H9 (cell line): ENCODE measurements around the gene ATP6V1G2. TPM values are rescaled to one million over a fixed set of nuclear protein-coding genes. Genes with fewer than 3 reads are reported as not detected.
"Not testable (repeated sequence)": the region's sequence is repeated elsewhere in the genome, so short reads cannot be mapped to it uniquely, and the experiment has no call there.

Experiments used
- DNase-seq: peaks from one replicate; pipeline ENCODE4 v3.0.0-alpha.2; 2017
- H2AFZ ChIP-seq: one replicate; pipeline ENCODE4 v1.6.1; 2013; ENCODE audit warnings: mild to moderate bottlenecking, low read length, control low read depth, moderate library complexity
- H2AK5ac ChIP-seq: 2 replicates; pipeline ENCODE4 v1.6.1; 2013; ENCODE audit warnings: low read length, control low read depth, mixed read lengths; ENCODE audit not compliant: insufficient read length
- H2BK120ac ChIP-seq: one replicate; pipeline ENCODE4 v1.6.1; 2013; ENCODE audit warnings: low read depth, mild to moderate bottlenecking, low read length, control low read depth, inconsistent platforms; ENCODE audit not compliant: poor library complexity, severe bottlenecking
- H2BK12ac ChIP-seq: 2 replicates; pipeline ENCODE4 v1.6.1; 2013; ENCODE audit warnings: low read length, control low read depth, mixed read lengths, low read depth; ENCODE audit not compliant: insufficient read length
- H2BK15ac ChIP-seq: 2 replicates; pipeline ENCODE4 v1.6.1; 2013; ENCODE audit warnings: low read depth, low read length, control low read depth
- H2BK20ac ChIP-seq: one replicate; pipeline ENCODE4 v1.6.1; 2013; ENCODE audit warnings: low read depth, mild to moderate bottlenecking, low read length, control low read depth, inconsistent platforms; ENCODE audit not compliant: poor library complexity, severe bottlenecking
- H2BK5ac ChIP-seq: 2 replicates; pipeline ENCODE4 v1.6.1; 2013; ENCODE audit warnings: low read length, control low read depth, mixed read lengths; ENCODE audit not compliant: insufficient read length
- H3K14ac ChIP-seq: 2 replicates; pipeline ENCODE4 v1.6.1; 2013; ENCODE audit warnings: low read length, control low read depth; ENCODE audit not compliant: insufficient read depth
- H3K18ac ChIP-seq: 2 replicates; pipeline ENCODE4 v1.6.1; 2013; ENCODE audit warnings: low read depth, mild to moderate bottlenecking, mixed read lengths, low read length, control low read depth; ENCODE audit not compliant: insufficient read length
- H3K23ac ChIP-seq: 2 replicates; pipeline ENCODE4 v1.6.1; 2013; ENCODE audit warnings: low read length, control low read depth, mixed read lengths, low read depth; ENCODE audit not compliant: insufficient read length
- H3K23me2 ChIP-seq: 2 replicates; pipeline ENCODE4 v1.6.1; 2013; ENCODE audit warnings: low read depth, mild to moderate bottlenecking, mixed read lengths, low read length, control low read depth; ENCODE audit not compliant: insufficient read length, poor library complexity, severe bottlenecking
- H3K27ac ChIP-seq: 2 replicates; pipeline ENCODE4 v1.5.1; 2013; ENCODE audit warnings: low read length, control low read depth, mixed read lengths, low read depth; ENCODE audit not compliant: insufficient read length
- H3K27me3 ChIP-seq: 2 replicates; pipeline ENCODE4 v1.6.1; 2013; ENCODE audit warnings: low read length, control low read depth, inconsistent platforms; ENCODE audit not compliant: insufficient read depth
- H3K4ac ChIP-seq: 2 replicates; pipeline ENCODE4 v1.6.1; 2013; ENCODE audit warnings: low read depth, mild to moderate bottlenecking, control low read depth, inconsistent platforms, low read length, moderate library complexity
- H3K4me1 ChIP-seq: 2 replicates; pipeline ENCODE4 v1.6.1; 2013; ENCODE audit warnings: low read length, control low read depth, inconsistent platforms; ENCODE audit not compliant: insufficient read depth
- H3K4me2 ChIP-seq: 2 replicates; pipeline ENCODE4 v1.6.1; 2013; ENCODE audit warnings: low read length, control low read depth, mixed read lengths; ENCODE audit not compliant: insufficient read length, insufficient read depth
- H3K56ac ChIP-seq: 2 replicates; pipeline ENCODE4 v1.6.1; 2013; ENCODE audit warnings: low read depth, mild to moderate bottlenecking, mixed read lengths, low read length, control low read depth; ENCODE audit not compliant: insufficient read length
- H3K79me1 ChIP-seq: 2 replicates; pipeline ENCODE4 v1.6.1; 2013; ENCODE audit warnings: low read depth, mild to moderate bottlenecking, moderate library complexity, low read length, control low read depth, inconsistent platforms; ENCODE audit not compliant: insufficient read depth, poor library complexity, severe bottlenecking
- H3K79me2 ChIP-seq: 2 replicates; pipeline ENCODE4 v1.6.1; 2013; ENCODE audit warnings: low read length, control low read depth, inconsistent platforms; ENCODE audit not compliant: insufficient read depth
- H3K9ac ChIP-seq: 2 replicates; pipeline ENCODE4 v1.6.1; 2013; ENCODE audit warnings: low read length, control low read depth, mixed read lengths; ENCODE audit not compliant: insufficient read length; ENCODE audit errors: extremely low read depth
- H3K9me3 ChIP-seq: one replicate; pipeline ENCODE4 v1.6.1; 2013; ENCODE audit warnings: low read depth, low read length, inconsistent platforms; ENCODE audit not compliant: control insufficient read depth
- H3T11ph ChIP-seq: one replicate; pipeline ENCODE4 v1.6.1; 2013; ENCODE audit warnings: mild to moderate bottlenecking, low read length, control low read depth, inconsistent platforms
- H4K20me1 ChIP-seq: one replicate; pipeline ENCODE4 v1.6.1; 2013; ENCODE audit not compliant: control insufficient read depth, insufficient read length, insufficient read depth
- H4K5ac ChIP-seq: 2 replicates; pipeline ENCODE4 v1.6.1; 2013; ENCODE audit warnings: low read depth, mild to moderate bottlenecking, mixed read lengths, low read length, control low read depth; ENCODE audit not compliant: insufficient read length
- H4K8ac ChIP-seq: replicated peaks from 2 replicates; pipeline ENCODE4 v1.6.1; 2013; ENCODE audit warnings: low read length, control low read depth, mixed read lengths, low read depth; ENCODE audit not compliant: insufficient read length
- H4K91ac ChIP-seq: 2 replicates; pipeline ENCODE4 v1.6.1; 2013; ENCODE audit warnings: low read depth, mild to moderate bottlenecking, moderate library complexity, mixed read lengths, low read length, control low read depth; ENCODE audit not compliant: insufficient read length
- H3K27ac Mint-ChIP-seq, 3 experiments: 2 replicates in 2 of 3; 3 replicates in 1 of 3; pipeline ENCODE4 v1.8.0; 2020 to 2021; ENCODE audit warnings: mixed read lengths in 3 of 3, mild to moderate bottlenecking in 1 of 3, moderate library complexity in 1 of 3
- H3K27me3 Mint-ChIP-seq: 2 replicates; pipeline ENCODE4 v1.8.0; 2021; ENCODE audit warnings: low read depth, mild to moderate bottlenecking, moderate library complexity, mixed read lengths
- H3K36me3 Mint-ChIP-seq, 3 experiments: 2 replicates in 2 of 3; 3 replicates in 1 of 3; pipeline ENCODE4 v1.8.0; 2020 to 2021; ENCODE audit warnings: low read depth in 3 of 3, mixed read lengths in 3 of 3; ENCODE audit not compliant: insufficient read depth in 1 of 3
- H3K4me1 Mint-ChIP-seq, 2 experiments: 2 replicates each; pipeline ENCODE4 v1.8.0; 2020; ENCODE audit warnings: mixed read lengths in 2 of 2
- H3K4me3 Mint-ChIP-seq, 2 experiments: 2 replicates in 1 of 2; 3 replicates in 1 of 2; pipeline ENCODE4 v1.8.0; 2020 to 2021; ENCODE audit warnings: mild to moderate bottlenecking in 2 of 2, mixed read lengths in 2 of 2, moderate library complexity in 1 of 2
- H3K9me3 Mint-ChIP-seq, 2 experiments: 2 replicates in 1 of 2; 3 replicates in 1 of 2; pipeline ENCODE4 v1.8.0; 2020; ENCODE audit warnings: mild to moderate bottlenecking in 2 of 2, mixed read lengths in 2 of 2, moderate library complexity in 1 of 2
- WGBS: extraction: QIAGEN DNeasy Blood & Tissue Kit; methylation state at CpG from one replicate; pipeline ENCODE4 v1.1.7; 2013; ENCODE audit warnings: missing lambda C conversion rate, low lambda C conversion rate, mixed read lengths; ENCODE audit not compliant: insufficient read length; ENCODE audit errors: extremely low coverage; 5-methylcytosine and 5-hydroxymethylcytosine counted together
- total RNA-seq: library from RNA; stranded (reverse); gene quantifications from 2 replicates; pipeline ENCODE4 v1.2.1, GENCODE V29; 2021
- TF ChIP-seq, protein P1 (sequence below): fragments of 200-600 bp; sonication (generic); conservative IDR thresholded peaks from 3 replicates; pipeline ENCODE4 v1.8.0; 2021; ENCODE audit warnings: antibody characterized with exemption, mild to moderate bottlenecking

Gene ATP6V1G2
- total RNA-seq, 1 experiment from 2014 or later: 3.8 TPM

DNA sequence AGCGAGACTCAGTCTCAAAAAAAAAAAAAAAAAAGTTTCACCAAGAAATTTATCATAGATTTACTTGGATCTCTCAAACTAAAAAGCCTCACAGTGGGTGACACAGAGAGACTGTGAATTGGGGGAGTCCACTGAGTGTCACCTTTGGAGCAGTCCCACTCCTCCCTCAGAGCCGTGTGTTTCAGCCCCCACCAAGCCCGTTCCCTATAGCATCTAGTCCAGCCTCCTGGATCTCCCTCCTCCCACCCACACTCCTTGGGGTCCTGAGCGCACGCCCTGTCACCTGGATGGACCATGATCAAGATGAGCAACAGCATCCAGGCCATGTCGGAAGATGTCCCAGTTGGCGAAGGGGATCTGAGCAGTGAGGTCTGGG, 46.0 kb upstream of the ATP6V1G2 start:
- H3K9ac ChIP-seq: no peak overlapping the region
- no peak overlapping the region for H3K4me2 ChIP-seq
- no peak overlapping the region for H4K8ac ChIP-seq
- H3K9me3 Mint-ChIP-seq: no peaks in the 10 kb centered on the region; a peak in 1 of 5 replicates
- no peak overlapping the region for H2AFZ ChIP-seq
- H2BK15ac ChIP-seq: no peak overlapping the region
- no peak overlapping the region for H3K18ac ChIP-seq
- no peak overlapping the region for H2BK20ac ChIP-seq
- no peak overlapping the region for H2BK12ac ChIP-seq
- no peak overlapping the region for H4K91ac ChIP-seq
- no peak overlapping the region; a peak in 1 of 5 replicates for H3K4me3 Mint-ChIP-seq
- no peak overlapping the region for H4K5ac ChIP-seq
- H2AK5ac ChIP-seq: no peak overlapping the region
- TF ChIP-seq, protein P1, sequence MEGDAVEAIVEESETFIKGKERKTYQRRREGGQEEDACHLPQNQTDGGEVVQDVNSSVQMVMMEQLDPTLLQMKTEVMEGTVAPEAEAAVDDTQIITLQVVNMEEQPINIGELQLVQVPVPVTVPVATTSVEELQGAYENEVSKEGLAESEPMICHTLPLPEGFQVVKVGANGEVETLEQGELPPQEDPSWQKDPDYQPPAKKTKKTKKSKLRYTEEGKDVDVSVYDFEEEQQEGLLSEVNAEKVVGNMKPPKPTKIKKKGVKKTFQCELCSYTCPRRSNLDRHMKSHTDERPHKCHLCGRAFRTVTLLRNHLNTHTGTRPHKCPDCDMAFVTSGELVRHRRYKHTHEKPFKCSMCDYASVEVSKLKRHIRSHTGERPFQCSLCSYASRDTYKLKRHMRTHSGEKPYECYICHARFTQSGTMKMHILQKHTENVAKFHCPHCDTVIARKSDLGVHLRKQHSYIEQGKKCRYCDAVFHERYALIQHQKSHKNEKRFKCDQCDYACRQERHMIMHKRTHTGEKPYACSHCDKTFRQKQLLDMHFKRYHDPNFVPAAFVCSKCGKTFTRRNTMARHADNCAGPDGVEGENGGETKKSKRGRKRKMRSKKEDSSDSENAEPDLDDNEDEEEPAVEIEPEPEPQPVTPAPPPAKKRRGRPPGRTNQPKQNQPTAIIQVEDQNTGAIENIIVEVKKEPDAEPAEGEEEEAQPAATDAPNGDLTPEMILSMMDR: no peak
- peaks cover 5 to 17% of the 10 kb centered on the region in 2 experiments for H3K4me1 Mint-ChIP-seq
- no peak overlapping the region for H3K27ac ChIP-seq
- H3K79me2 ChIP-seq: no peaks in the 10 kb centered on the region
- no peaks in the 10 kb centered on the region for H3K79me1 ChIP-seq
- WGBS: no CpG with 5 or more reads among the region's 7 CpGs
- no peak for DNase-seq
- H3K27me3 Mint-ChIP-seq: peaks cover 5% of the 10 kb centered on the region; the same call in 1 of the 2 replicates
- peaks cover 2% of the 10 kb centered on the region for H3K23me2 ChIP-seq
- no peak overlapping the region for H3K23ac ChIP-seq
- H3K36me3 Mint-ChIP-seq: no peaks in the 10 kb centered on the region
- H2BK120ac ChIP-seq: no peak overlapping the region
- H3T11ph ChIP-seq: no peak overlapping the region
- no peaks in the 10 kb centered on the region for H3K27me3 ChIP-seq
- no peak overlapping the region; a peak in 1 of 7 replicates for H3K27ac Mint-ChIP-seq
- no peaks in the 10 kb centered on the region for H3K9me3 ChIP-seq
- H2BK5ac ChIP-seq: no peak overlapping the region
- no peaks in the 10 kb centered on the region for H4K20me1 ChIP-seq
- H3K14ac ChIP-seq: peak overlapping the region; percentile 14; the same call in 1 of the 2 replicates
- no peaks in the 10 kb centered on the region; the same call in 1 of the 2 replicates for H3K4me1 ChIP-seq
- H3K4ac ChIP-seq: no peak overlapping the region
- no peak overlapping the region for H3K56ac ChIP-seq

DNA sequence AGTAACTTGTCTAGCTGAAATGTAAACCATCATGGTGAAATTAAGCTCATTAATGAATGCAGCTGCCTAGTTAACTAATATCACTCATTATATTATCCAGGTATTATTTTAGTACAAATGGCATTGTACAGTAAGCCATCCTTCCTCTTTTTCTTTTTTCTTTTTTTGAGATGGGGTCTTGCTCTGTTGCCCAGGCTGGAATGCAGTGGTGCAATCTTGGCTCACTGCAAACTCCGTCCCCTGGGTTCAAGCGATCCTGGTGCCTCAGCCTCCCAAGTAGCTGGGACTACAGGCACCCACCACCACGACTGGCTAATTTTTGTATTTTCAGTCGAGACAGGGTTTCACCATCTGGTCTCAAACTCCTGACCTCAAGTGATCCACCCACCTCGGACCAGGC, 44.3 kb upstream of the ATP6V1G2 start:
- not testable (repeated sequence) for H3K23me2 ChIP-seq

More for the DNA sequence above, 44.3 kb upstream of the ATP6V1G2 start:
- H4K5ac ChIP-seq, H2BK5ac ChIP-seq, H2BK12ac ChIP-seq, H3K4ac ChIP-seq, H3K14ac ChIP-seq, H3K27ac Mint-ChIP-seq, H3K27me3 Mint-ChIP-seq, H4K8ac ChIP-seq, H3K27me3 ChIP-seq, H2AFZ ChIP-seq, H3K18ac ChIP-seq, H3K4me1 ChIP-seq, H3K4me3 Mint-ChIP-seq, H3K56ac ChIP-seq, DNase-seq, H3K79me1 ChIP-seq, H2BK15ac ChIP-seq, H3K36me3 Mint-ChIP-seq, H3K9ac ChIP-seq, H3K9me3 Mint-ChIP-seq, H3K23ac ChIP-seq, H3K79me2 ChIP-seq, H2BK120ac ChIP-seq, H3K4me2 ChIP-seq, H2BK20ac ChIP-seq, H3K9me3 ChIP-seq, H4K91ac ChIP-seq, H4K20me1 ChIP-seq, H3T11ph ChIP-seq, H2AK5ac ChIP-seq, H3K27ac ChIP-seq: not testable (repeated sequence)
- peaks cover 7 to 23% of the 10 kb centered on the region in 2 experiments for H3K4me1 Mint-ChIP-seq
- WGBS: no CpG with 5 or more reads among the region's 5 CpGs
